HG02981 (cell line): ENCODE results near the gene LMBR1L.
"Not testable (repeated sequence)": the region's sequence is repeated elsewhere in the genome, so short reads cannot be mapped to it uniquely, and the experiment has no call there.

Source experiments
- ATAC-seq: cut with Tn5 transposase; IDR thresholded peaks from one replicate; pipeline ENCODE4 v1.9.1; 2021; ENCODE audit warnings: mild to moderate bottlenecking, moderate library complexity; ENCODE audit not compliant: unreplicated experiment

The LMBR1L gene

GRCh38 chr12:49110464-49111155, at the start of gene LMBR1L:
Gene LMBR1L (minus strand): TSS chr12:49110847. CDS start chr12:49110555, 292 bp downstream.
- peak; percentile 99 for ATAC-seq

- ATAC-seq: no peak
These were observed 49.8 kb upstream of the LMBR1L start for GRCh38 chr12:49160399-49160798.

- no peak for ATAC-seq
These were observed 43.6 kb upstream of the LMBR1L start for GRCh38 chr12:49154221-49154620.

- no peak for ATAC-seq
These were observed 36.7 kb upstream of the LMBR1L start for GRCh38 chr12:49147384-49147783.

- ATAC-seq: no peak
These were observed 35.8 kb upstream of the LMBR1L start for GRCh38 chr12:49146406-49146805.

- no peak for ATAC-seq
These were observed 33.7 kb upstream of the LMBR1L start for GRCh38 chr12:49144384-49144783.

- no peak for ATAC-seq
These were observed 28.4 kb upstream of the LMBR1L start for GRCh38 chr12:49138999-49139398.

GRCh38 chr12:49138587-49138986, 27.9 kb upstream of the LMBR1L start:
- ATAC-seq: no peak

GRCh38 chr12:49137476-49137875, 26.8 kb upstream of the LMBR1L start:
- no peak for ATAC-seq

GRCh38 chr12:49136997-49137396, 26.4 kb upstream of the LMBR1L start:
- not testable (repeated sequence) for ATAC-seq

- no peak for ATAC-seq
These were observed 22.9 kb upstream of the LMBR1L start for GRCh38 chr12:49133590-49133989.

- no peak for ATAC-seq
These were observed 22.4 kb upstream of the LMBR1L start for GRCh38 chr12:49133014-49133413.

- ATAC-seq: peak; percentile 1
These were observed 21.3 kb upstream of the LMBR1L start for GRCh38 chr12:49131894-49132461.

- ATAC-seq: peak; percentile 68
These were observed 20.6 kb upstream of the LMBR1L start, which contains the start of gene TUBA1B for GRCh38 chr12:49131051-49131893. Gene TUBA1B (minus strand): TSS chr12:49131395. CDS start chr12:49131300, 95 bp downstream.

- ATAC-seq: peak; percentile 50
These were observed 19.8 kb upstream of the LMBR1L start for GRCh38 chr12:49130151-49131050.

GRCh38 chr12:49129332-49130150, 18.9 kb upstream of the LMBR1L start:
- no peak for ATAC-seq

GRCh38 chr12:49127971-49128370, 17.3 kb upstream of the LMBR1L start:
- not testable (repeated sequence) for ATAC-seq

- ATAC-seq: no peak
These were observed 16.5 kb upstream of the LMBR1L start for GRCh38 chr12:49126852-49127763.
